IMR-90 (cell line): ENCODE data around the gene IFNA16. TPM values are rescaled to one million over a fixed set of nuclear protein-coding genes. Genes with fewer than 3 reads are reported as not detected.

Experiments used
- ATAC-seq: fragments of 200-7000 bp; cut with Tn5 transposase; 2 replicates; pipeline ENCODE4 v1.9.1; 2020; ENCODE audit warnings: low read depth, mild to moderate bottlenecking, moderate library complexity
- BruUV-seq: library from RNA; stranded (reverse); fragments of 400-500 nt; replicated peaks from 2 replicates; lab custom pipeline; 2021; lab: Mats Ljungman, UMichigan
- CTCF ChIA-PET: fragments of 300-600 bp; formaldehyde crosslinking; extraction: SDS; loops from one replicate; lab custom pipeline; 2021; ENCODE audit warnings: antibody characterized with exemption; lab: Yijun Ruan, JAX
- POLR2A ChIA-PET: fragments of 300-600 bp; sonication (Branson Sonifier 250); formaldehyde crosslinking; loops from one replicate; lab custom pipeline; 2022; ENCODE audit warnings: antibody characterized with exemption; ENCODE audit not compliant: unreplicated experiment; lab: Charles Lee
- DNase-seq: peaks from one replicate; pipeline ENCODE4 v3.0.0; 2013
- H2AFZ ChIP-seq: replicated peaks from 2 replicates; pipeline ENCODE3; 2013; ENCODE audit warnings: low read length, mild to moderate bottlenecking; ENCODE audit not compliant: poor library complexity
- H2AK5ac ChIP-seq: 2 replicates; pipeline ENCODE4 v1.6.1; 2013; ENCODE audit warnings: low read depth, low read length, inconsistent platforms
- H2AK9ac ChIP-seq: replicated peaks from 2 replicates; pipeline ENCODE3; 2013; ENCODE audit warnings: mild to moderate bottlenecking, low read depth, low read length, moderate library complexity; ENCODE audit not compliant: poor library complexity
- H2BK120ac ChIP-seq: 2 replicates; pipeline ENCODE4 v1.6.1; 2013; ENCODE audit warnings: low read depth, low read length, inconsistent platforms
- H2BK15ac ChIP-seq: 3 replicates; pipeline ENCODE4 v1.6.1; 2013; ENCODE audit warnings: low read depth, low read length, inconsistent platforms
- H2BK20ac ChIP-seq: 2 replicates; pipeline ENCODE4 v1.6.1; 2013; ENCODE audit warnings: low read depth, mild to moderate bottlenecking, inconsistent platforms, low read length, moderate library complexity
- H2BK5ac ChIP-seq: 2 replicates; pipeline ENCODE4 v1.6.1; 2013; ENCODE audit warnings: mild to moderate bottlenecking, low read depth, low read length, inconsistent platforms; ENCODE audit not compliant: poor library complexity, severe bottlenecking
- H3K14ac ChIP-seq: replicated peaks from 2 replicates; pipeline ENCODE4 v1.6.1; 2013; ENCODE audit warnings: low read depth, low read length, inconsistent platforms
- H3K18ac ChIP-seq: 2 replicates; pipeline ENCODE4 v1.6.1; 2013; ENCODE audit warnings: low read depth, low read length, control low read depth
- H3K23ac ChIP-seq: 2 replicates; pipeline ENCODE4 v1.6.1; 2013; ENCODE audit warnings: low read depth, low read length, inconsistent platforms
- H3K27ac ChIP-seq: 2 replicates; pipeline ENCODE4 v1.5.1; 2013; ENCODE audit warnings: mild to moderate bottlenecking, control low read depth, low read length; ENCODE audit not compliant: insufficient read depth
- H3K27me3 ChIP-seq: 2 replicates; pipeline ENCODE4 v1.6.1; 2013; ENCODE audit warnings: low read length; ENCODE audit not compliant: control insufficient read depth, insufficient read depth
- H3K36me3 ChIP-seq: 2 replicates; pipeline ENCODE4 v1.6.1; 2013; ENCODE audit warnings: low read length, mixed read lengths; ENCODE audit not compliant: control insufficient read depth, insufficient read depth
- H3K4ac ChIP-seq: 2 replicates; pipeline ENCODE4 v1.6.1; 2013; ENCODE audit warnings: low read depth, low read length, inconsistent platforms
- H3K4me1 ChIP-seq: 2 replicates; pipeline ENCODE4 v1.6.1; 2013; ENCODE audit warnings: low read length, mixed read lengths; ENCODE audit not compliant: control insufficient read depth, insufficient read depth
- H3K4me2 ChIP-seq: 2 replicates; pipeline ENCODE4 v1.6.1; 2013; ENCODE audit warnings: low read depth, mild to moderate bottlenecking, control low read depth, low read length, moderate library complexity
- H3K4me3 ChIP-seq: 2 replicates; pipeline ENCODE4 v1.5.1; 2013; ENCODE audit warnings: low read depth, mild to moderate bottlenecking, control low read depth, low read length, moderate library complexity; ENCODE audit not compliant: insufficient read depth
- H3K56ac ChIP-seq: 2 replicates; pipeline ENCODE4 v1.6.1; 2013; ENCODE audit warnings: low read length, inconsistent platforms; ENCODE audit not compliant: insufficient read depth; ENCODE audit errors: extremely low read depth
- H3K79me1 ChIP-seq, 2 experiments: 2 replicates each; pipeline ENCODE4 v1.6.1; 2013; ENCODE audit warnings: low read length in 2 of 2, inconsistent platforms in 1 of 2, low read depth in 1 of 2
- H3K9ac ChIP-seq: 2 replicates; pipeline ENCODE4 v1.6.1; 2013; ENCODE audit warnings: low read depth, low read length, control low read depth
- H3K9me1 ChIP-seq: 2 replicates; pipeline ENCODE4 v1.6.1; 2013; ENCODE audit warnings: low read length, inconsistent platforms; ENCODE audit not compliant: insufficient read depth
- H3K9me3 ChIP-seq: 2 replicates; pipeline ENCODE4 v1.6.1; 2013; ENCODE audit warnings: low read length; ENCODE audit not compliant: control insufficient read depth, insufficient read depth
- H4K20me1 ChIP-seq: 2 replicates; pipeline ENCODE4 v1.6.1; 2013; ENCODE audit warnings: low read length, inconsistent platforms; ENCODE audit not compliant: insufficient read depth
- H4K5ac ChIP-seq: 2 replicates; pipeline ENCODE4 v1.6.1; 2013; ENCODE audit warnings: mild to moderate bottlenecking, low read depth, low read length, control low read depth
- H4K8ac ChIP-seq, 2 experiments: 2 replicates each; pipeline ENCODE4 v1.6.1; 2013; ENCODE audit warnings: low read depth in 2 of 2, low read length in 2 of 2, control low read depth in 1 of 2, inconsistent platforms in 1 of 2
- H4K91ac ChIP-seq: 2 replicates; pipeline ENCODE4 v1.6.1; 2013; ENCODE audit warnings: low read depth, low read length, inconsistent platforms; ENCODE audit not compliant: insufficient read depth
- BHLHE40 ChIP-seq: fragments of 150-350 bp; IDR thresholded peaks from 2 replicates; pipeline ENCODE4 v1.6.1; 2016; ENCODE audit warnings: mild to moderate bottlenecking, low read depth, low read length
- CEBPB ChIP-seq: IDR thresholded peaks from 2 replicates; pipeline ENCODE4 v1.6.1; 2012; ENCODE audit warnings: low read depth, low read length, improper control_type of control experiment
- CHD1 ChIP-seq: IDR thresholded peaks from 2 replicates; pipeline ENCODE4 v1.6.1; 2012; ENCODE audit warnings: low read depth, low read length, improper control_type of control experiment
- FOS ChIP-seq: fragments of 150-350 bp; IDR thresholded peaks from 2 replicates; pipeline ENCODE4 v1.6.1; 2016; ENCODE audit warnings: low read depth, low read length
- MAFK ChIP-seq: IDR thresholded peaks from 2 replicates; pipeline ENCODE4 v1.6.1; 2012; ENCODE audit warnings: low read depth, low read length, improper control_type of control experiment
- MAZ ChIP-seq: IDR thresholded peaks from 2 replicates; pipeline ENCODE4 v1.6.1; 2012; ENCODE audit warnings: low read depth, mild to moderate bottlenecking, low read length, improper control_type of control experiment, moderate library complexity, borderline replicate concordance
- MXI1 ChIP-seq: IDR thresholded peaks from 2 replicates; pipeline ENCODE4 v1.6.1; 2012; ENCODE audit warnings: low read depth, mild to moderate bottlenecking, low read length, moderate library complexity, borderline replicate concordance
- NFE2L2 ChIP-seq: fragments of 150-350 bp; IDR thresholded peaks from 2 replicates; pipeline ENCODE4 v1.6.1; 2016; ENCODE audit warnings: low read depth, mild to moderate bottlenecking, low read length
- POLR2A ChIP-seq: IDR thresholded peaks from 2 replicates; pipeline ENCODE4 v1.6.1; 2012; ENCODE audit warnings: mild to moderate bottlenecking, low read depth, low read length
- RAD21 ChIP-seq: IDR thresholded peaks from 2 replicates; pipeline ENCODE4 v1.6.1; 2012; ENCODE audit warnings: low read length, improper control_type of control experiment
- RCOR1 ChIP-seq: IDR thresholded peaks from 2 replicates; pipeline ENCODE4 v1.6.1; 2012; ENCODE audit warnings: mild to moderate bottlenecking, low read length, improper control_type of control experiment; ENCODE audit not compliant: insufficient replicate concordance
- RFX5 ChIP-seq: IDR thresholded peaks from 2 replicates; pipeline ENCODE4 v1.8.0; 2012; ENCODE audit warnings: low read depth, mild to moderate bottlenecking, low read length, moderate library complexity
- SMC3 ChIP-seq: fragments of 150-350 bp; IDR thresholded peaks from 2 replicates; pipeline ENCODE4 v1.6.1; 2016; ENCODE audit warnings: low read depth, mild to moderate bottlenecking, antibody characterized with exemption, low read length, moderate library complexity
- USF2 ChIP-seq: fragments of 150-350 bp; IDR thresholded peaks from 2 replicates; pipeline ENCODE4 v1.6.1; 2017; ENCODE audit warnings: mild to moderate bottlenecking, antibody characterized with exemption, low read length, low read depth
- WGBS, 2 experiments: methylation state at CpG; one replicate each; pipeline versions ENCODE4 v1.1.5 to v1.1.7; 2013; ENCODE audit warnings: missing lambda C conversion rate in 2 of 2; ENCODE audit not compliant: insufficient read length in 1 of 2; ENCODE audit errors: extremely low coverage in 2 of 2; 5-methylcytosine and 5-hydroxymethylcytosine counted together
- dilution Hi-C: fragments of 300-500 bp; cut with HindIII; formaldehyde crosslinking; loops from one replicate; pipeline ENCODE4 v1.14.3; 2018; ENCODE audit warnings: low sequenced_read_pairs; ENCODE audit not compliant: unreplicated experiment
- in situ Hi-C: fragments of 300-500 bp; cut with MboI; formaldehyde crosslinking; loops from 3 replicates; pipeline ENCODE4 v1.14.3; 2019; ENCODE audit warnings: low sequenced_read_pairs, inconsistent platforms, mixed read lengths
- intact Hi-C: fragments of 100-400 bp; cut with micrococcal nuclease; formaldehyde crosslinking; loops from 2 replicates; pipeline ENCODE4 v1.10.0; 2022
- polyA plus RNA-seq, 3 experiments: library from polyadenylated mRNA; depleted of rRNA; stranded (reverse); fragments of >200 nt; gene quantifications; 2 replicates each; pipeline ENCODE4 v1.2.3, GENCODE V29; 2012; ENCODE audit warnings: low replicate concordance in 1 of 3
- total RNA-seq: library from RNA; depleted of rRNA; stranded (reverse); fragments of >200 nt; gene quantifications from 2 replicates; pipeline ENCODE4 v1.2.3, GENCODE V29; 2012
- TF ChIP-seq, protein P1 (sequence below): fragments of 150-350 bp; IDR thresholded peaks from 2 replicates; pipeline ENCODE4 v1.6.1; 2016; ENCODE audit warnings: low read depth, mild to moderate bottlenecking, low read length, moderate library complexity, borderline replicate concordance
- TF ChIP-seq, protein P2 (sequence below): conservative IDR thresholded peaks from 2 replicates; pipeline ENCODE4 v1.5.1; 2012; ENCODE audit warnings: mild to moderate bottlenecking, low read depth, low read length, improper control_type of control experiment

The IFNA16 gene
- total and polyA plus RNA-seq, 2 of the 4 experiments (the other 2 are of a cell fraction), result not detected

DNA sequence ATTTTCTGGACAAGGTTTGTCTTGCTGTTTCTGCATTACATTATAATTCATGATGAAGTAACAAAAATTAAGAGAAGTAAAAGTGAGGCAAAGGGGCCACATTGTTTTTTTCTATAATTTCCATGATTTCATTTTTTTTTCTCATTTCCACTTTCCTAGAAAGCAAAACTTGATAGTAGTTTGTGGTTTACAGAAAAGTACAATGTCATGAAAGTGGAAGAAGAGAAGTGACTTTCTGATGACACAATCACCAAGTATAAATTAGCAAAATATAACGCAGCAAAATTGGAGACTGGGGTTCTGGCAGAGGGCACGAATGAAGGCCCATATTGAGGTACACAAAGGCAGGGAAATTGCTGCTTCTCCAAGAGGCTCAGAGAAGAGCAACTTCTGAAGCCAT is 27.7 kb upstream of the IFNA16 start:
- H3K4me1 ChIP-seq, result no peaks in the 10 kb centered on the region
- dilution Hi-C loops (no loop called here), intact Hi-C loops (no loop called here), in situ Hi-C loops (no loop called here)
- H2BK15ac ChIP-seq, result no peak overlapping the region
- H2AK9ac ChIP-seq, result no peak overlapping the region
- no peak overlapping the region for H4K91ac ChIP-seq
- H2AFZ ChIP-seq, result no peak overlapping the region
- no peak overlapping the region for H3K4me3 ChIP-seq
- H3K36me3 ChIP-seq, result no peaks in the 10 kb centered on the region
- no peak overlapping the region for H3K23ac ChIP-seq
- TF ChIP-seq MXI1, result no peak
- TF ChIP-seq, protein P1, sequence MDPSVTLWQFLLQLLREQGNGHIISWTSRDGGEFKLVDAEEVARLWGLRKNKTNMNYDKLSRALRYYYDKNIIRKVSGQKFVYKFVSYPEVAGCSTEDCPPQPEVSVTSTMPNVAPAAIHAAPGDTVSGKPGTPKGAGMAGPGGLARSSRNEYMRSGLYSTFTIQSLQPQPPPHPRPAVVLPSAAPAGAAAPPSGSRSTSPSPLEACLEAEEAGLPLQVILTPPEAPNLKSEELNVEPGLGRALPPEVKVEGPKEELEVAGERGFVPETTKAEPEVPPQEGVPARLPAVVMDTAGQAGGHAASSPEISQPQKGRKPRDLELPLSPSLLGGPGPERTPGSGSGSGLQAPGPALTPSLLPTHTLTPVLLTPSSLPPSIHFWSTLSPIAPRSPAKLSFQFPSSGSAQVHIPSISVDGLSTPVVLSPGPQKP, result no peak
- TF ChIP-seq MAZ, result no peak
- no peak for TF ChIP-seq SMC3
- TF ChIP-seq BHLHE40, result no peak
- no peak for TF ChIP-seq RFX5
- no peak for TF ChIP-seq POLR2A
- no peak for TF ChIP-seq CHD1
- no peak for TF ChIP-seq MAFK
- no peak for TF ChIP-seq CEBPB
- TF ChIP-seq RAD21, result no peak
- TF ChIP-seq NFE2L2, result no peak
- TF ChIP-seq, protein P2, sequence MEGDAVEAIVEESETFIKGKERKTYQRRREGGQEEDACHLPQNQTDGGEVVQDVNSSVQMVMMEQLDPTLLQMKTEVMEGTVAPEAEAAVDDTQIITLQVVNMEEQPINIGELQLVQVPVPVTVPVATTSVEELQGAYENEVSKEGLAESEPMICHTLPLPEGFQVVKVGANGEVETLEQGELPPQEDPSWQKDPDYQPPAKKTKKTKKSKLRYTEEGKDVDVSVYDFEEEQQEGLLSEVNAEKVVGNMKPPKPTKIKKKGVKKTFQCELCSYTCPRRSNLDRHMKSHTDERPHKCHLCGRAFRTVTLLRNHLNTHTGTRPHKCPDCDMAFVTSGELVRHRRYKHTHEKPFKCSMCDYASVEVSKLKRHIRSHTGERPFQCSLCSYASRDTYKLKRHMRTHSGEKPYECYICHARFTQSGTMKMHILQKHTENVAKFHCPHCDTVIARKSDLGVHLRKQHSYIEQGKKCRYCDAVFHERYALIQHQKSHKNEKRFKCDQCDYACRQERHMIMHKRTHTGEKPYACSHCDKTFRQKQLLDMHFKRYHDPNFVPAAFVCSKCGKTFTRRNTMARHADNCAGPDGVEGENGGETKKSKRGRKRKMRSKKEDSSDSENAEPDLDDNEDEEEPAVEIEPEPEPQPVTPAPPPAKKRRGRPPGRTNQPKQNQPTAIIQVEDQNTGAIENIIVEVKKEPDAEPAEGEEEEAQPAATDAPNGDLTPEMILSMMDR, result no peak
- no peak for TF ChIP-seq RCOR1
- no peak for TF ChIP-seq FOS
- TF ChIP-seq USF2, result no peak
- no peak overlapping the region for H3K18ac ChIP-seq
- H3K9ac ChIP-seq, result no peak overlapping the region
- H2AK5ac ChIP-seq, result no peak overlapping the region
- H3K56ac ChIP-seq, result no peak overlapping the region
- no peak overlapping the region for H3K27ac ChIP-seq
- H2BK120ac ChIP-seq, result no peak overlapping the region
- WGBS, 2 experiments, result no CpG with 5 or more reads among the region's 2 CpGs
- no peak overlapping the region for H3K14ac ChIP-seq
- H3K4ac ChIP-seq, result no peak overlapping the region
- ATAC-seq, result no peak
- H3K79me1 ChIP-seq, result no peaks in the 10 kb centered on the region
- H4K5ac ChIP-seq, result no peak overlapping the region
- H2BK20ac ChIP-seq, result no peak overlapping the region
- H4K8ac ChIP-seq, result no peak overlapping the region
- no peaks in the 10 kb centered on the region; the same call in 1 of the 2 replicates for H3K27me3 ChIP-seq
- POLR2A ChIA-PET, result no interaction called here
- no TSS peak for BruUV-seq
- CTCF ChIA-PET, result no interaction called here
- no peaks in the 10 kb centered on the region for H4K20me1 ChIP-seq
- no peaks in the 10 kb centered on the region for H3K9me1 ChIP-seq
- H2BK5ac ChIP-seq, result no peak overlapping the region
- no peak overlapping the region for H3K4me2 ChIP-seq
- DNase-seq, result no peak
- H3K9me3 ChIP-seq, result no peaks in the 10 kb centered on the region
